Upper lobe of right lung (tissue), 1 donor: Measurements from ENCODE around the gene CAPN14. TPM values are rescaled to one million over a fixed set of nuclear protein-coding genes. Genes with fewer than 3 reads are reported as not detected.

Experiments
- ATAC-seq: fragments of 200-7000 bp; cut with Tn5 transposase; one replicate; pipeline ENCODE4 v1.9.1; 2020; ENCODE audit warnings: mild to moderate bottlenecking, moderate library complexity
- DNase-seq: peaks from one replicate; pipeline ENCODE4 v3.0.0-alpha.2; 2020
- H3K27ac ChIP-seq: fragments of 200-600 bp; one replicate; pipeline ENCODE4 v1.8.0; 2022
- H3K27me3 ChIP-seq: fragments of 200-600 bp; one replicate; pipeline ENCODE4 v1.8.0; 2022; ENCODE audit warnings: mild to moderate bottlenecking
- H3K36me3 ChIP-seq: fragments of 200-600 bp; one replicate; pipeline ENCODE4 v1.8.0; 2022
- H3K4me1 ChIP-seq: fragments of 200-600 bp; one replicate; pipeline ENCODE4 v1.8.0; 2022
- H3K4me3 ChIP-seq: fragments of 200-600 bp; one replicate; pipeline ENCODE4 v1.8.0; 2022; ENCODE audit warnings: mild to moderate bottlenecking
- H3K9me3 ChIP-seq: fragments of 200-600 bp; one replicate; pipeline ENCODE4 v1.8.0; 2022
- CTCF ChIP-seq: fragments of 200-600 bp; IDR thresholded peaks from one replicate; pipeline ENCODE4 v1.8.0; 2022; ENCODE audit warnings: antibody characterized with exemption
- intact Hi-C: fragments of 100-400 bp; cut with DNase I; formaldehyde crosslinking; loops from one replicate; pipeline ENCODE4 v1.11.0; 2022
- total RNA-seq: library from RNA; stranded (reverse); fragmentation: NEBNext Ultra II Directional; extraction: Animal tissue kit (Norgen Biotek cat#: 25700); gene quantifications from one replicate; pipeline ENCODE4 v1.2.1, GENCODE V29; 2021
- donor health status: DM: no; HTN: yes; CAD: no; lungs with severe emphysema.

Gene CAPN14
- total RNA-seq, 1 donor from 2014 or later: 0.26 TPM

GRCh38 chr2:31236433-31237205 lies 19.3 kb upstream of the CAPN14 start:
- ATAC-seq: no peak
- H3K27ac ChIP-seq: no peak overlapping the region

GRCh38 chr2:31235504-31235902 lies 18.2 kb upstream of the CAPN14 start:
- no peak for DNase-seq
- no peak overlapping the region for H3K27ac ChIP-seq
- TF ChIP-seq CTCF: no peak
- no peaks in the 10 kb centered on the region for H3K9me3 ChIP-seq
- peaks cover 6% of the 10 kb centered on the region for H3K4me1 ChIP-seq
- no peak for ATAC-seq
- H3K27me3 ChIP-seq: no peaks in the 10 kb centered on the region
- no peaks in the 10 kb centered on the region for H3K36me3 ChIP-seq
- H3K4me3 ChIP-seq: peak overlapping the region; percentile 84
- intact Hi-C loops: no loop called here

More at GRCh38 chr2:31236433-31237205, 19.3 kb upstream of the CAPN14 start:
- DNase-seq: no peak
- Histone ChIP-seq H3K4me1 (peaks cover 6% of the 10 kb centered on the region), H3K27me3 (no peaks in the 10 kb centered on the region), H3K4me3 (no peak overlapping the region), H3K36me3 (no peaks in the 10 kb centered on the region), H3K9me3 (no peaks in the 10 kb centered on the region)
- TF ChIP-seq CTCF: no peak
- intact Hi-C loops: no loop called here

GRCh38 chr2:31234683-31235503 lies 17.6 kb upstream of the CAPN14 start:
- intact Hi-C loops: no loop called here
- TF ChIP-seq CTCF: no peak
- Histone ChIP-seq H3K27me3 (no peaks in the 10 kb centered on the region), H3K4me1 (peaks cover 6% of the 10 kb centered on the region), H3K9me3 (no peaks in the 10 kb centered on the region), H3K36me3 (no peaks in the 10 kb centered on the region), H3K4me3 (peak overlapping the region; percentile 84), H3K27ac (no peak overlapping the region)
- no peak for ATAC-seq
- DNase-seq: no peak

- intact Hi-C loops: no loop called here
- Histone ChIP-seq H3K27me3 (no peaks in the 10 kb centered on the region), H3K9me3 (no peaks in the 10 kb centered on the region), H3K4me3 (peak within 1 kb of the TSS; percentile 84), H3K4me1 (peaks cover 6% of the 10 kb centered on the region), H3K36me3 (no peaks in the 10 kb centered on the region), H3K27ac (peak within 1 kb of the TSS; percentile 34)
- ATAC-seq: peak; percentile 97
- TF ChIP-seq CTCF: peak; percentile 56
- peak; percentile 89 for DNase-seq
Observed at GRCh38 chr2:31233741-31234682, 16.7 kb upstream of the CAPN14 start, which contains the start of gene EHD3. Gene EHD3, plus strand, starts transcription at chr2:31234152. Its CDS starts 470 bp downstream, at chr2:31234622.

- DNase-seq (no peak), ATAC-seq (no peak)
- peaks cover 6% of the 10 kb centered on the region for H3K4me1 ChIP-seq
- no peaks in the 10 kb centered on the region for H3K9me3 ChIP-seq
- peak overlapping the region; percentile 84 for H3K4me3 ChIP-seq
- H3K27me3 ChIP-seq: no peaks in the 10 kb centered on the region
- peak overlapping the region; percentile 34 for H3K27ac ChIP-seq
- intact Hi-C loops: no loop called here
- H3K36me3 ChIP-seq: no peaks in the 10 kb centered on the region
- TF ChIP-seq CTCF: no peak
Observed at GRCh38 chr2:31233231-31233630, 15.9 kb upstream of the CAPN14 start.
